ENCODE data around the gene TARBP2. TPM values are rescaled to one million over a fixed set of nuclear protein-coding genes. Genes with fewer than 3 reads are reported as not detected.

Gene TARBP2
- total RNA-seq, 6 donors from 2014 or later: 25.4 to 74.4 (median 36.8) TPM

GRCh38 chr12:53483979-53484377 lies 17.1 kb upstream of the TARBP2 start:
- no peak overlapping the region for H3K4me3 ChIP-seq
- WGBS, 2 donors: 93 to 95% methylated on average over 4 of the region's 4 CpGs
- DNase-seq: no peak
- H3K27me3 ChIP-seq: no peaks in the 10 kb centered on the region
- no peak overlapping the region for H3K27ac ChIP-seq
- no peak for TF ChIP-seq EP300 (IDR thresholded peaks at IDR 0.05)
- TF ChIP-seq CTCF (IDR thresholded peaks at IDR 0.05): no peak
- no peak for TF ChIP-seq POLR2AphosphoS5 (IDR thresholded peaks at IDR 0.05)
- no peak for TF ChIP-seq POLR2A (IDR thresholded peaks at IDR 0.05)
- peaks cover 11 to 90% (median 67%) of the 10 kb centered on the region in 4 donors for H3K36me3 ChIP-seq
- ATAC-seq (ENCODE audit: low FRiP score in 2 of 2): no peak
- H3K9me3 ChIP-seq: no peaks in the 10 kb centered on the region
- H3K4me1 ChIP-seq: peaks cover 0 to 36% (median 18%) of the 10 kb centered on the region in 4 donors

- H3K36me3 ChIP-seq: peaks cover 8 to 80% (median 59%) of the 10 kb centered on the region in 4 donors
- 86 to 87% methylated on average over 5 to 10 of the region's 10 CpGs for whole genome bisulfite sequencing, 2 donors
- ATAC-seq (ENCODE audit: low FRiP score in 2 of 2): no peak
Observed at GRCh38 chr12:53484686-53485575, 16.2 kb upstream of the TARBP2 start.

GRCh38 chr12:53485955-53486735 lies 14.9 kb upstream of the TARBP2 start:
- Histone ChIP-seq H3K4me1 (peaks cover 0 to 29% (median 15%) of the 10 kb centered on the region in 4 donors), H3K36me3 (peaks cover 0 to 68% (median 46%) of the 10 kb centered on the region in 4 donors), H3K4me3 (no peak overlapping the region), H3K9me3 (no peaks in the 10 kb centered on the region), H3K27ac (no peak overlapping the region), H3K27me3 (no peaks in the 10 kb centered on the region)
- ATAC-seq (ENCODE audit: low FRiP score in 2 of 2) (no peak), DNase-seq (no peak)
- WGBS, 2 donors: 91 to 98% methylated on average over 7 to 10 of the region's 10 CpGs
- TF ChIP-seq POLR2AphosphoS5 (IDR thresholded peaks at IDR 0.05) (no peak), EP300 (IDR thresholded peaks at IDR 0.05) (no peak), CTCF (IDR thresholded peaks at IDR 0.05) (no peak), POLR2A (IDR thresholded peaks at IDR 0.05) (no peak)

More at GRCh38 chr12:53484686-53485575, 16.2 kb upstream of the TARBP2 start:
- Histone ChIP-seq H3K4me3 (no peak overlapping the region), H3K9me3 (no peaks in the 10 kb centered on the region), H3K4me1 (peaks cover 0 to 34% (median 17%) of the 10 kb centered on the region in 4 donors), H3K27me3 (no peaks in the 10 kb centered on the region), H3K27ac (no peak overlapping the region)
- no peak for TF ChIP-seq CTCF (IDR thresholded peaks at IDR 0.05)
- TF ChIP-seq EP300 (IDR thresholded peaks at IDR 0.05): no peak
- TF ChIP-seq POLR2A (IDR thresholded peaks at IDR 0.05): no peak
- TF ChIP-seq POLR2AphosphoS5 (IDR thresholded peaks at IDR 0.05): no peak
- no peak for DNase-seq

GRCh38 chr12:53486736-53487487 lies 14.2 kb upstream of the TARBP2 start:
- Histone ChIP-seq H3K27ac (peak overlapping the region in 2 of 4 donors; percentile 12 to 39), H3K9me3 (no peaks in the 10 kb centered on the region), H3K27me3 (no peaks in the 10 kb centered on the region), H3K4me1 (peaks cover 0 to 32% (median 16%) of the 10 kb centered on the region in 4 donors), H3K36me3 (peaks cover 0 to 60% (median 39%) of the 10 kb centered on the region in 4 donors), H3K4me3 (no peak overlapping the region)
- ATAC-seq (ENCODE audit: low FRiP score in 2 of 2): no peak
- 74 to 83% methylated on average over 13 to 17 of the region's 17 CpGs for WGBS, 2 donors
- DNase-seq: peak in 1 of 2 donors; percentile 52
- TF ChIP-seq CTCF (IDR thresholded peaks at IDR 0.05) (no peak), POLR2A (IDR thresholded peaks at IDR 0.05) (no peak), POLR2AphosphoS5 (IDR thresholded peaks at IDR 0.05) (no peak), EP300 (IDR thresholded peaks at IDR 0.05) (no peak)

Measured in upper lobe of left lung (tissue), 6 donors.